Loucy (cell line): ENCODE results near the gene CNOT8.

Source experiments
- H2AFZ ChIP-seq: fragments of 200-600 bp; sonication (generic); 2 replicates; pipeline ENCODE4 v1.6.0; 2016; ENCODE audit warnings: antibody characterized with exemption, mild to moderate bottlenecking, low read length, moderate library complexity
- H3F3A ChIP-seq: fragments of 200-600 bp; 2 replicates; pipeline ENCODE4 v1.6.0; 2016; ENCODE audit warnings: antibody characterized with exemption, low read depth, mild to moderate bottlenecking
- H3K27me3 ChIP-seq: fragments of 200-600 bp; sonication (generic); 2 replicates; pipeline ENCODE4 v1.6.1; 2014; ENCODE audit warnings: low read length, mild to moderate bottlenecking; ENCODE audit not compliant: insufficient read depth, poor library complexity, severe bottlenecking
- H3K36me3 ChIP-seq: fragments of 200-600 bp; sonication (generic); 2 replicates; pipeline ENCODE4 v1.6.1; 2016; ENCODE audit warnings: low read length; ENCODE audit not compliant: insufficient read depth
- H3K4me1 ChIP-seq: fragments of 200-600 bp; sonication (generic); 2 replicates; pipeline ENCODE4 v1.5.1; 2014; ENCODE audit warnings: low read length, mild to moderate bottlenecking; ENCODE audit not compliant: insufficient read depth, poor library complexity, severe bottlenecking
- H3K4me2 ChIP-seq: fragments of 200-600 bp; sonication (generic); 2 replicates; pipeline ENCODE4 v1.6.0; 2014; ENCODE audit warnings: antibody characterized with exemption, low read length, low read depth, mild to moderate bottlenecking; ENCODE audit not compliant: poor library complexity, severe bottlenecking
- H3K4me3 ChIP-seq: fragments of 200-600 bp; sonication (generic); 2 replicates; pipeline ENCODE4 v1.5.1; 2014; ENCODE audit warnings: low read length, mild to moderate bottlenecking, mixed read lengths; ENCODE audit not compliant: poor library complexity, severe bottlenecking
- H3K79me2 ChIP-seq: fragments of 200-600 bp; sonication (generic); 2 replicates; pipeline ENCODE4 v1.6.1; 2014; ENCODE audit warnings: low read length; ENCODE audit not compliant: insufficient read depth
- H3K9ac ChIP-seq: fragments of 200-600 bp; sonication (generic); 2 replicates; pipeline ENCODE4 v1.6.0; 2014; ENCODE audit warnings: mild to moderate bottlenecking, low read depth, low read length, moderate library complexity; ENCODE audit not compliant: poor library complexity, severe bottlenecking
- H3K9me2 ChIP-seq: fragments of 200-600 bp; sonication (generic); replicated peaks from 2 replicates; pipeline ENCODE4 v1.6.1; 2016; ENCODE audit warnings: low read depth, low read length, mixed read lengths
- H3K9me3 ChIP-seq: fragments of 200-600 bp; sonication (generic); 2 replicates; pipeline ENCODE4 v1.6.1; 2014; ENCODE audit warnings: mild to moderate bottlenecking, antibody characterized with exemption, low read length, low read depth; ENCODE audit not compliant: insufficient read depth
- H4K20me1 ChIP-seq: fragments of 200-600 bp; sonication (generic); 2 replicates; pipeline ENCODE4 v1.6.0; 2014; ENCODE audit warnings: antibody characterized with exemption, low read length, mild to moderate bottlenecking; ENCODE audit not compliant: insufficient read depth, poor library complexity, severe bottlenecking
- EZH2phosphoT487 ChIP-seq: fragments of 200-600 bp; IDR thresholded peaks from 2 replicates; pipeline ENCODE4 v1.6.1; 2018; ENCODE audit warnings: antibody characterized with exemption, mild to moderate bottlenecking, moderate library complexity, borderline replicate concordance
- TF ChIP-seq, protein P1 (sequence below): fragments of 200-600 bp; sonication (generic); conservative IDR thresholded peaks from 2 replicates; pipeline ENCODE4 v1.5.1; 2014; ENCODE audit warnings: mild to moderate bottlenecking, antibody characterized with exemption, low read length

Gene CNOT8

DNA sequence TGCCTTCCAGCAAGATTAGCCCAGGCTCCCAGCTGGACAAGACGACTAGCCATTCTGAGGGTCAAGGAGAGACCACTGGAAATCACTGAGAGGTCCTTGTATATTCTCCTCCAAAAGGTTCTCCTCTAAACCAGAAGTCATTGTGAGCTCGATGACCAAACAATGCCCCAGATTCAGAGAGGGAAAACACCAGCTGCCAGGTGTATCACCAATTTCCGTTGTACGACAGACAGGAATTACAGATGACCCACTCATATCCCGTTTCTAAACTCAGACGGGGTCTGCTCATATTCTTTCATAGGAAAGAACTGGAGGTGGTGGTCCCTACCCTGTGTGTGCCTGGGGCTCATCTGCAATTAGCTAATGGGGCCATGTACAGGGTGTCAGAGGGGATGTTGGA is 22.2 kb upstream of the CNOT8 start:
- Histone ChIP-seq H3K4me3 (no peak overlapping the region), H3K9ac (no peak overlapping the region), H3K4me2 (no peak overlapping the region), H3K79me2 (no peaks in the 10 kb centered on the region), H3K27me3 (no peaks in the 10 kb centered on the region), H4K20me1 (no peaks in the 10 kb centered on the region), H3K36me3 (no peaks in the 10 kb centered on the region), H3K9me2 (no peaks in the 10 kb centered on the region), H3K9me3 (no peaks in the 10 kb centered on the region), H3F3A (no peaks in the 10 kb centered on the region), H3K4me1 (no peaks in the 10 kb centered on the region), H2AFZ (no peak overlapping the region)
- no peak for TF ChIP-seq EZH2phosphoT487
- TF ChIP-seq, protein P1, sequence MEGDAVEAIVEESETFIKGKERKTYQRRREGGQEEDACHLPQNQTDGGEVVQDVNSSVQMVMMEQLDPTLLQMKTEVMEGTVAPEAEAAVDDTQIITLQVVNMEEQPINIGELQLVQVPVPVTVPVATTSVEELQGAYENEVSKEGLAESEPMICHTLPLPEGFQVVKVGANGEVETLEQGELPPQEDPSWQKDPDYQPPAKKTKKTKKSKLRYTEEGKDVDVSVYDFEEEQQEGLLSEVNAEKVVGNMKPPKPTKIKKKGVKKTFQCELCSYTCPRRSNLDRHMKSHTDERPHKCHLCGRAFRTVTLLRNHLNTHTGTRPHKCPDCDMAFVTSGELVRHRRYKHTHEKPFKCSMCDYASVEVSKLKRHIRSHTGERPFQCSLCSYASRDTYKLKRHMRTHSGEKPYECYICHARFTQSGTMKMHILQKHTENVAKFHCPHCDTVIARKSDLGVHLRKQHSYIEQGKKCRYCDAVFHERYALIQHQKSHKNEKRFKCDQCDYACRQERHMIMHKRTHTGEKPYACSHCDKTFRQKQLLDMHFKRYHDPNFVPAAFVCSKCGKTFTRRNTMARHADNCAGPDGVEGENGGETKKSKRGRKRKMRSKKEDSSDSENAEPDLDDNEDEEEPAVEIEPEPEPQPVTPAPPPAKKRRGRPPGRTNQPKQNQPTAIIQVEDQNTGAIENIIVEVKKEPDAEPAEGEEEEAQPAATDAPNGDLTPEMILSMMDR = no peak

DNA sequence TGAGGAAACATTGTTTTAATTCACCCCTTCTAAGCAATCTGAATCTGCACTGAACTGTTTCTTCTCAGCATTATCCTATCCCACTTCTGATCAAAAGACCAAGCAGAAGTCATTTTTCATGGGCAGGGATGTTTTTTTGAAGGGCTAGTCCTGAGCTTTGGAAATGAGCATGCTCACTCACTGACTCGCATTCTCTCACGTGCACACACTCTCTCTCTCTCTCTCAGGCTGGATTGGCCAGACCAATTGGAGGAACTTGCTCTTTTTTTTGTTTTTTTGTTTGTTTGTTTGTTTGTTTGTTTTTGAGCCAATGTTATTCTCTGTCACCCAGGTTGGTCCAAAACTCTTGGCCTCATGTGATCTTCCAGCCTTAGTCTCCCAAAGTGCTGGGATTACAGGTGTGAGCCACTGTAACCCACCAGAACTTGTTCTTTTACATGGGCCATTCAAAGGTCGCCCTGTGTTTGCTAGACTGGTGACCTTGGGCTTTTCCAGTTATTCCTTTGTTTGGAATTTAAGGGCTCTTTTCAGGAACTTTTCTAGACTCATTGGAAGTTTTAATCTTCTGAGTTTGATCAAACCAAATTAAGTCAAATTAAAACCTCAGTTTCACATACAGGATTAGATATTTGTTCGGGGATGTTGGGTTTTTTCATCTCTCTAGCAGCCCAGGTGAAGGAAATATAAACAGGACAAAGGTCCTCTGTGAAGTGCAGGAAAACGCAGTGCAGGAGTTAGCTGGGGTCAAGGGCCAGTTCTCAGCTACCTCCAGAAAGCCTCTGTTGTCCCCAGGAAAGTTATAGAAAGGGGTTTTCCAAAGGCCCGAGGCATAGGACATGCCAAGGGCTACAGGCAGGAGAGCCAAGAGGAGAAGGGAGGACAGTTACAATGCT is 21.2 kb upstream of the CNOT8 start:
- H3K9me3 ChIP-seq = no peaks in the 10 kb centered on the region

DNA sequence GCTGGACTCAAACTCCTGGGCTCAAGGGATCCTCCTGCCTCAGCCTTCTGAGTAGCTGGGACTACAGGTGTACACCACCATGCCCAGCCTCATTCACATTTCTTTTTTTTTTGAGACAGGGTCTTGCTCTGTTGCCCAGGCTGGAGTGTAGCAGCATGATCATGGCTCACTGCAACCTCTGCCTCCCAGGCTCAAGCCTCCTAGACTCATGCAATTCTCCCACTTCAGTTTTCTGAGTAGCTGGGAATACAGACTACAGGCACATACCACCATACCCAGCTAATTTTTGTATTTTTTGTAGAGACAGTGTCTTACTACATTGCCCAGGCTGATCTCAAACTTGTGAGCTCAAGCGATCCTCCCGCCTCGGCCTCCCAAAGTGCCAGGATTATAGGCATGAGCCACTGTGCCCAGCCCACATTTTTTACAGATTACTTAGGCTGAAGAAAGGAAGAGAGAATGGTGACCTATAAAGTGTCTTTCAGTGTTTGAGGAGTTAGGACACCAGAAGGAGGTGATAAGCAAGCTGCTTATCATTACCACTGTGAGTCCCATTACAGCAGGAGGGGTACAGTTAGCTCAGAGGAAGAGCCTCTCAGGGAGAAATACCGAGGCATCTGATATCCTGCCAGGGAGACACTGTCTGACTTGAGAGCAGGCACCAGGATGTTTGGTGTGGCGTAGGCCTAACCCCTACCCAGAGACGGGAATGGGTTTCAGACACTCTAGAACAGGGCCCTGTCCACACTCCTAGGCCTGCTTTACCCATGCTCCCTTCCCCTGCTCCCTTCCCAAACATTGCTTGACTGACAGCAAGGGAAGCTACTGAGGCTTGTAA is 17.8 kb upstream of the CNOT8 start:
- H3K79me2 ChIP-seq = no peaks in the 10 kb centered on the region
- H3K9me2 ChIP-seq = no peaks in the 10 kb centered on the region
- H3K36me3 ChIP-seq = no peaks in the 10 kb centered on the region
- H3K9ac ChIP-seq = no peak overlapping the region
- H3K4me2 ChIP-seq = no peak overlapping the region
- no peak overlapping the region for H3K4me3 ChIP-seq
- H2AFZ ChIP-seq = no peak overlapping the region
- TF ChIP-seq, protein P1 = no peak
- TF ChIP-seq EZH2phosphoT487 = no peak
- no peaks in the 10 kb centered on the region for H3K9me3 ChIP-seq
- H3F3A ChIP-seq = no peaks in the 10 kb centered on the region
- no peaks in the 10 kb centered on the region for H3K27me3 ChIP-seq
- no peaks in the 10 kb centered on the region for H3K4me1 ChIP-seq
- no peaks in the 10 kb centered on the region for H4K20me1 ChIP-seq

More for the DNA sequence above, 21.2 kb upstream of the CNOT8 start:
- H3K4me3 ChIP-seq = no peak overlapping the region
- H3K9me2 ChIP-seq = no peaks in the 10 kb centered on the region
- no peak for TF ChIP-seq EZH2phosphoT487
- TF ChIP-seq, protein P1 = no peak
- no peak overlapping the region for H3K9ac ChIP-seq
- no peak overlapping the region for H3K4me2 ChIP-seq
- H3K36me3 ChIP-seq = no peaks in the 10 kb centered on the region
- no peak overlapping the region for H2AFZ ChIP-seq
- H3K4me1 ChIP-seq = no peaks in the 10 kb centered on the region
- H3F3A ChIP-seq = no peaks in the 10 kb centered on the region
- no peaks in the 10 kb centered on the region for H4K20me1 ChIP-seq
- H3K79me2 ChIP-seq = no peaks in the 10 kb centered on the region
- no peaks in the 10 kb centered on the region for H3K27me3 ChIP-seq
